Caco-2 (cell line): ENCODE data around the gene MRPL22. TPM values are rescaled to one million over a fixed set of nuclear protein-coding genes. Genes with fewer than 3 reads are reported as not detected.

Source experiments
- BruUV-seq: library from RNA; stranded (reverse); fragments of 400-500 nt; replicated peaks from 2 replicates; lab custom pipeline; 2021; lab: Mats Ljungman, UMichigan
- CTCF ChIA-PET: fragments of 300-600 bp; sonication (Branson Sonifier 250); formaldehyde crosslinking; loops from one replicate; lab custom pipeline; 2022; ENCODE audit warnings: antibody characterized with exemption; lab: Charles Lee
- POLR2A ChIA-PET: fragments of 300-600 bp; sonication (Branson Sonifier 250); formaldehyde crosslinking; loops from one replicate; lab custom pipeline; 2022; ENCODE audit warnings: antibody characterized with exemption; lab: Charles Lee
- DNase-seq, 2 experiments: peaks; one replicate each; pipeline versions ENCODE4 v3.0.0 to v3.0.0-alpha.2; 2020 to 2022
- H3K27me3 ChIP-seq: replicated peaks from 2 replicates; pipeline ENCODE4 v1.6.0; 2011; ENCODE audit warnings: low read length; ENCODE audit not compliant: control insufficient read depth, insufficient read depth
- H3K36me3 ChIP-seq: 2 replicates; pipeline ENCODE4 v1.5.1; 2011; ENCODE audit warnings: low read length; ENCODE audit not compliant: control insufficient read depth, insufficient read depth
- H3K4me1 ChIP-seq: fragments of 250-450 bp; sonication (Bioruptor Pico); 2 replicates; pipeline ENCODE4 v1.5.1; 2020; ENCODE audit warnings: mild to moderate bottlenecking
- H3K4me3 ChIP-seq: 2 replicates; pipeline ENCODE4 v1.5.1; 2011; ENCODE audit warnings: low read depth, mild to moderate bottlenecking, control low read depth, low read length
- H3K9me3 ChIP-seq: fragments of 250-450 bp; sonication (Bioruptor Pico); 2 replicates; pipeline ENCODE4 v1.5.1; 2020; ENCODE audit warnings: mild to moderate bottlenecking, moderate library complexity
- H3K27ac Mint-ChIP-seq: one replicate; pipeline ENCODE4 v1.8.0; 2022; ENCODE audit warnings: mixed read lengths; ENCODE audit not compliant: unreplicated experiment
- H3K27me3 Mint-ChIP-seq: one replicate; pipeline ENCODE4 v1.8.0; 2022; ENCODE audit warnings: mixed read lengths; ENCODE audit not compliant: insufficient read depth, unreplicated experiment
- H3K36me3 Mint-ChIP-seq: one replicate; pipeline ENCODE4 v1.8.0; 2022; ENCODE audit warnings: mild to moderate bottlenecking, mixed read lengths; ENCODE audit not compliant: insufficient read depth, unreplicated experiment
- H3K4me1 Mint-ChIP-seq: one replicate; pipeline ENCODE4 v1.8.0; 2022; ENCODE audit warnings: low read depth, mixed read lengths; ENCODE audit not compliant: unreplicated experiment
- H3K4me3 Mint-ChIP-seq: one replicate; pipeline ENCODE4 v1.8.0; 2022; ENCODE audit warnings: mild to moderate bottlenecking, moderate library complexity, mixed read lengths; ENCODE audit not compliant: unreplicated experiment
- H3K9me3 Mint-ChIP-seq: one replicate; pipeline ENCODE4 v1.8.0; 2022; ENCODE audit warnings: mixed read lengths; ENCODE audit not compliant: unreplicated experiment
- CTCF ChIP-seq, 2 experiments: fragments of 200-600 bp in 1 of 2; IDR thresholded peaks; 1 replicate in 1 of 2; 2 replicates in 1 of 2; pipeline versions ENCODE4 v1.5.1 to v1.8.0; 2011 to 2022; ENCODE audit warnings: antibody characterized with exemption in 1 of 2, control low read depth in 1 of 2, inconsistent platforms in 1 of 2, low read depth in 1 of 2, low read length in 1 of 2, mild to moderate bottlenecking in 1 of 2, moderate library complexity in 1 of 2; ENCODE audit not compliant: insufficient read depth in 1 of 2, severe bottlenecking in 1 of 2, unreplicated experiment in 1 of 2
- intact Hi-C: fragments of 100-400 bp; cut with micrococcal nuclease; formaldehyde crosslinking; loops from one replicate; pipeline ENCODE4 v1.10.0; 2022; ENCODE audit not compliant: unreplicated experiment
- total RNA-seq: library from RNA; stranded (reverse); gene quantifications from 2 replicates; pipeline ENCODE4 v1.2.3, GENCODE V29; 2022

MRPL22 gene
- total RNA-seq, 1 experiment from 2014 or later, result 84.8 TPM

- Mint-ChIP-seq H3K4me3 (no peak overlapping the region), H3K27ac (no peak overlapping the region), H3K9me3 (peaks cover 15% of the 10 kb centered on the region), H3K27me3 (peaks cover 18% of the 10 kb centered on the region), H3K36me3 (no peaks in the 10 kb centered on the region), H3K4me1 (no peaks in the 10 kb centered on the region)
- DNase-seq, result no peak
- Histone ChIP-seq H3K4me1 (no peaks in the 10 kb centered on the region), H3K36me3 (no peaks in the 10 kb centered on the region), H3K9me3 (no peaks in the 10 kb centered on the region; the same call in 1 of the 2 replicates), H3K4me3 (no peak overlapping the region), H3K27me3 (peaks cover 1% of the 10 kb centered on the region)
- BruUV-seq, result no TSS peak
- ChIA-PET POLR2A (no interaction called here), CTCF (no interaction called here)
- no peak for TF ChIP-seq CTCF (IDR thresholded peaks at IDR 0.05; ENCODE audit: insufficient read depth in 1 of 2, low read depth in 1 of 2, low read length in 1 of 2, severe bottlenecking in 1 of 2, unreplicated experiment in 1 of 2)
- intact Hi-C loops, result no loop called here
These were observed 76.7 kb downstream of the MRPL22 start for GRCh38 chr5:155017610-155018009.

Other genes with a start within 250 kb of the MRPL22 start
- gene LARP1, start 185.7 kb upstream of the MRPL22 start, total RNA-seq, result 357 and 372 TPM in 2 replicates
- 0.95 and 1.6 TPM in 2 replicates for gene FAXDC2, start 90.5 kb upstream of the MRPL22 start, total RNA-seq
- 38.1 and 41.2 TPM in 2 replicates for gene CNOT8, start 82.4 kb upstream of the MRPL22 start, total RNA-seq
- gene GEMIN5, start 2.9 kb upstream of the MRPL22 start, total RNA-seq, result 20.7 and 22.7 TPM in 2 replicates
- 0.14 TPM in 2 replicates for gene KIF4B, start 72.7 kb downstream of the MRPL22 start, total RNA-seq